Measurements from ENCODE around the gene PROK1. TPM values are rescaled to one million over a fixed set of nuclear protein-coding genes. Genes with fewer than 3 reads are reported as not detected.

The PROK1 gene
- not detected in 2 replicates for total RNA-seq (2014; rRNA removed)
- percentile 14 among the genes with signal in this experiment for Bru-seq, nascent RNA
- BruChase-seq, experiment 1, labeled RNA remaining after a 6-hour chase, result percentile 14 among the genes with signal in this experiment
- BruChase-seq, experiment 2, labeled RNA remaining after a 2-hour chase, result percentile 20 among the genes with signal in this experiment
- long read RNA-seq, result 0 reads

GRCh38 chr1:110450929-110451328 lies at the start of gene PROK1:
TSS of gene PROK1 (plus strand) at chr1:110451149. CDS start at chr1:110451217, 68 bp downstream.
- intact Hi-C loops (cut with micrococcal nuclease), result no loop called here
- Histone ChIP-seq H3K9me2 (replicated peaks; ENCODE audit: low read length) (no peaks in the 10 kb centered on the region), H3K36me3 (ENCODE audit: low read depth, low read length) (no peaks in the 10 kb centered on the region), H3K9ac (ENCODE audit: low read length) (no peak within 1 kb of the TSS), H2AFZ (ENCODE audit: low read length) (no peak within 1 kb of the TSS), H4K20me1 (ENCODE audit: low read length) (no peaks in the 10 kb centered on the region), H3K79me2 (ENCODE audit: low read length) (no peaks in the 10 kb centered on the region), H3K9me3 (ENCODE audit: low read length) (no peaks in the 10 kb centered on the region), H3K27me3 (ENCODE audit: low read length) (peaks cover 71% of the 10 kb centered on the region), H3K4me3 (ENCODE audit: low read length) (no peak within 1 kb of the TSS), H3F3A (ENCODE audit: low read length, unreplicated experiment) (no peaks in the 10 kb centered on the region), H3K27ac (ENCODE audit: low read length) (no peak within 1 kb of the TSS), H3K4me2 (ENCODE audit: low read length) (no peak within 1 kb of the TSS), H3K4me1 (ENCODE audit: insufficient read depth, low read length) (no peaks in the 10 kb centered on the region)
- ChIA-PET CTCF (no interaction called here), POLR2A (ENCODE audit: unreplicated experiment) (no interaction called here)
- no TSS peak for BruUV-seq (replicated peaks)
- ATAC-seq (no peak), DNase-seq (no peak)
- TF ChIP-seq EZH2 (IDR thresholded peaks at IDR 0.05; ENCODE audit: low read length, unreplicated experiment) (no peak), EZH2phosphoT487 (IDR thresholded peaks at IDR 0.05; ENCODE audit: borderline replicate concordance, low read length) (no peak), CTCF (conservative IDR thresholded peaks at IDR 0.05; ENCODE audit: low read depth, low read length) (no peak)

- BruUV-seq (replicated peaks), result no TSS peak
- CTCF ChIA-PET, result interaction anchor here (0.6 kb wide), 1 partner anchor 196 kb away, joined by 6 read pairs; no protein-coding TSS in a partner anchor
Measured at GRCh38 chr1:110403805-110404204, 47.1 kb upstream of the PROK1 start.

More at GRCh38 chr1:110403805-110404204, 47.1 kb upstream of the PROK1 start:
- Histone ChIP-seq H3K4me3 (ENCODE audit: low read length) (no peak overlapping the region), H3K27me3 (ENCODE audit: low read length) (no peaks in the 10 kb centered on the region), H3K36me3 (ENCODE audit: low read depth, low read length) (peaks cover 42% of the 10 kb centered on the region), H3K9me3 (ENCODE audit: low read length) (no peaks in the 10 kb centered on the region), H3F3A (ENCODE audit: low read length, unreplicated experiment) (no peaks in the 10 kb centered on the region), H3K9ac (ENCODE audit: low read length) (no peak overlapping the region), H3K4me2 (ENCODE audit: low read length) (no peak overlapping the region), H3K4me1 (ENCODE audit: insufficient read depth, low read length) (peaks cover 8% of the 10 kb centered on the region; the same call in 1 of the 2 replicates), H2AFZ (ENCODE audit: low read length) (no peak overlapping the region), H3K79me2 (ENCODE audit: low read length) (peaks cover 29% of the 10 kb centered on the region), H3K27ac (ENCODE audit: low read length) (no peak overlapping the region), H3K9me2 (replicated peaks; ENCODE audit: low read length) (no peaks in the 10 kb centered on the region), H4K20me1 (ENCODE audit: low read length) (no peaks in the 10 kb centered on the region)
- ATAC-seq (no peak), DNase-seq (no peak)
- POLR2A ChIA-PET (ENCODE audit: unreplicated experiment), result no interaction called here
- TF ChIP-seq EZH2phosphoT487 (IDR thresholded peaks at IDR 0.05; ENCODE audit: borderline replicate concordance, low read length), result no peak
- TF ChIP-seq CTCF (conservative IDR thresholded peaks at IDR 0.05; ENCODE audit: low read depth, low read length), result no peak
- intact Hi-C loops (cut with micrococcal nuclease), result no loop called here
